Measurements from ENCODE around the gene VWC2L.

Gene VWC2L

DNA sequence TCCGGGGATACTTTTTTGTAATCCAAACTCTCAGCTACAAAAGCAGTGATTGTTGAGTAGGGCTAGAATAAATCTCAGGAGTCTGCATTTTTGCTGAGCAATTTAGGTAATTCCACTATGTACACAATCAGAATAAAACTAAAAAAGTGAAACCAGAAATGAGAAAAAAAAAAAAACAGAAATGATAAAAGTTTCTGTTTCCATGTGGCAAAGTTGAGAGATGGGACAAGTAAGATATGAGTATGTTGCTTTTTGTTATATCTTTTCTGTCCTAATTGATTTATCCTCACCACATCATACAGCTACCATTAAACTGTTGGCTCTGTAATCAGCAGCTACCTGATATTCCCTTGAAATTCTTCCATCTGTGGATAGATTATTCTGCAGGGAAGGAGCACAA lies 92.7 kb downstream of the VWC2L start:
- H3K9me3 ChIP-seq (ENCODE audit: severe bottlenecking), result no peaks in the 10 kb centered on the region
- TF ChIP-seq, protein P1, sequence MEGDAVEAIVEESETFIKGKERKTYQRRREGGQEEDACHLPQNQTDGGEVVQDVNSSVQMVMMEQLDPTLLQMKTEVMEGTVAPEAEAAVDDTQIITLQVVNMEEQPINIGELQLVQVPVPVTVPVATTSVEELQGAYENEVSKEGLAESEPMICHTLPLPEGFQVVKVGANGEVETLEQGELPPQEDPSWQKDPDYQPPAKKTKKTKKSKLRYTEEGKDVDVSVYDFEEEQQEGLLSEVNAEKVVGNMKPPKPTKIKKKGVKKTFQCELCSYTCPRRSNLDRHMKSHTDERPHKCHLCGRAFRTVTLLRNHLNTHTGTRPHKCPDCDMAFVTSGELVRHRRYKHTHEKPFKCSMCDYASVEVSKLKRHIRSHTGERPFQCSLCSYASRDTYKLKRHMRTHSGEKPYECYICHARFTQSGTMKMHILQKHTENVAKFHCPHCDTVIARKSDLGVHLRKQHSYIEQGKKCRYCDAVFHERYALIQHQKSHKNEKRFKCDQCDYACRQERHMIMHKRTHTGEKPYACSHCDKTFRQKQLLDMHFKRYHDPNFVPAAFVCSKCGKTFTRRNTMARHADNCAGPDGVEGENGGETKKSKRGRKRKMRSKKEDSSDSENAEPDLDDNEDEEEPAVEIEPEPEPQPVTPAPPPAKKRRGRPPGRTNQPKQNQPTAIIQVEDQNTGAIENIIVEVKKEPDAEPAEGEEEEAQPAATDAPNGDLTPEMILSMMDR (IDR thresholded peaks at IDR 0.05; ENCODE audit: low read depth, low read length), result no peak
- DNase-seq, result no peak
- H3K4me3 ChIP-seq (ENCODE audit: low read depth, low read length), result no peak overlapping the region
- no peaks in the 10 kb centered on the region for H3K36me3 ChIP-seq
- no peak overlapping the region for H3K27ac ChIP-seq
- no peaks in the 10 kb centered on the region for H3K27me3 ChIP-seq (ENCODE audit: insufficient read depth, low read depth, severe bottlenecking)

- no peaks in the 10 kb centered on the region for H3K27me3 ChIP-seq (ENCODE audit: insufficient read depth, low read depth, severe bottlenecking)
- no peaks in the 10 kb centered on the region for H3K9me3 ChIP-seq (ENCODE audit: severe bottlenecking)
- DNase-seq, result no peak
- TF ChIP-seq, protein P1 (IDR thresholded peaks at IDR 0.05; ENCODE audit: low read depth, low read length), result no peak
- H3K4me3 ChIP-seq (ENCODE audit: low read depth, low read length), result no peak overlapping the region
- H3K27ac ChIP-seq, result no peak overlapping the region
- H3K36me3 ChIP-seq, result no peaks in the 10 kb centered on the region
Measured at GRCh38 chr2:214504599-214505376, 93.9 kb downstream of the VWC2L start.

DNA sequence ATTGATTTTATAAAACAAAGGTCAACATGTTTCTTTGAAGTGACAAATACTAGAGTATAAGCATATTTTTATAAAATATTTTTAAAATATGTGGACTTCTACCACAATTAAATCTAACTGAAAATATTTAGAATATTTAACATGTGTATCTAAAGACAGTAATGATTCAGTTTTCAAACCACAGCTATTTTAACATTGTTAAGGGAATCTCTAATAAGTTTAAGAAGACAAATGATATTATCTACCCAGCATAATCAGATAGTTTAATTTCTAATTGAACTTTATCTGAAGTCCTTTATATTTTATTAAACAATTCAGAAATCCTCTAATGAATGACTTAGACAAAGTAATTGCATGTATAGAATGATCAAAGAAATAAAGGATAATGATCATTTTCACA lies 96.2 kb downstream of the VWC2L start:
- H3K36me3 ChIP-seq, result no peaks in the 10 kb centered on the region
- H3K4me3 ChIP-seq (ENCODE audit: low read depth, low read length), result no peak overlapping the region
- H3K27me3 ChIP-seq (ENCODE audit: insufficient read depth, low read depth, severe bottlenecking), result no peaks in the 10 kb centered on the region
- TF ChIP-seq, protein P1 (IDR thresholded peaks at IDR 0.05; ENCODE audit: low read depth, low read length), result no peak
- H3K9me3 ChIP-seq (ENCODE audit: severe bottlenecking), result no peaks in the 10 kb centered on the region
- no peak for DNase-seq
- no peak overlapping the region for H3K27ac ChIP-seq

DNA sequence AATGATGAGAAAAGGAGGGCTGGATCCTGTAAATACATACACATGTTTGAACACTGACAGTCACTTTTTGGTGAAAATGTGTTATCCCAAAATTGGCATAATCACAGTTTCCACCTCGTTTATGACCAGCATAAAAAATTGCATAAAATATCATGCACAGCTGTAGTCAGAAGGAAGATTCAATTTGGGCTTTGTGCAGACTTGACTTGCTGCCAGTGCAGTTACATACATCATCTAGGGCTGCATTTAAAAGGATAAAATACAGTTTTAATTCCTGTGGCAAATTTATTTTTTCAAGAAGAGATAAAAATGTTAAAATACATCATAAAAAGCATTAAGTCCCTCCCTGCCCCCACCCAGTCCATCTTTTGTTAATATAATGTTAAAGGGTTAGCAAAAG lies 103.8 kb downstream of the VWC2L start:
- Histone ChIP-seq H3K9me3 (ENCODE audit: severe bottlenecking) (no peaks in the 10 kb centered on the region), H3K36me3 (no peaks in the 10 kb centered on the region), H3K27me3 (ENCODE audit: insufficient read depth, low read depth, severe bottlenecking) (no peaks in the 10 kb centered on the region), H3K27ac (no peak overlapping the region), H3K4me3 (ENCODE audit: low read depth, low read length) (no peak overlapping the region)
- no peak for DNase-seq
- TF ChIP-seq, protein P1 (IDR thresholded peaks at IDR 0.05; ENCODE audit: low read depth, low read length), result no peak

DNA sequence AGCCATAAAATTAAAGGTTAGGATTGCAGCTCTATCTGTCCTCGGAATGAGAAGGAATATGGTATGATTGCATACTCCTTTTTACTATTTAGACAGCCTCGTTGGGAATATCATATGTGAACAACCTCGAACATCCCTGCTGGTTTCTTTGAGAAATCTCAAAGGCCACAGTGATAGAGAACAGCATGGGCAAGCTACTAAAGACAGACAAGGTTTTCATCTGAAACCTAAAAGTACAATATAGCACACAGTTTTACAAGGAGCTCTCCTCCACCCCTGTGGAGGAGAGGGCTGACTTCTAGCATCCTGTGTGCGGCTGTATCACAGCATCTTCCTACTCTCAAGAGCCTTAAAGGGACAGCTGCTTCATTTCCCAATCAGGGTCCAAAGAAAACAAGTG lies 104.3 kb downstream of the VWC2L start:
- TF ChIP-seq, protein P1 (IDR thresholded peaks at IDR 0.05; ENCODE audit: low read depth, low read length), result no peak
- Histone ChIP-seq H3K27ac (no peak overlapping the region), H3K4me3 (ENCODE audit: low read depth, low read length) (no peak overlapping the region), H3K36me3 (no peaks in the 10 kb centered on the region), H3K27me3 (ENCODE audit: insufficient read depth, low read depth, severe bottlenecking) (no peaks in the 10 kb centered on the region), H3K9me3 (ENCODE audit: severe bottlenecking) (no peaks in the 10 kb centered on the region)
- no peak for DNase-seq

All from WERI-Rb-1 (cell line).